ENCODE data around the gene LRRC27. TPM values are rescaled to one million over a fixed set of nuclear protein-coding genes. Genes with fewer than 3 reads are reported as not detected.

Gene LRRC27
- total RNA-seq, 1 experiment from 2014 or later: 5.6 TPM

DNA sequence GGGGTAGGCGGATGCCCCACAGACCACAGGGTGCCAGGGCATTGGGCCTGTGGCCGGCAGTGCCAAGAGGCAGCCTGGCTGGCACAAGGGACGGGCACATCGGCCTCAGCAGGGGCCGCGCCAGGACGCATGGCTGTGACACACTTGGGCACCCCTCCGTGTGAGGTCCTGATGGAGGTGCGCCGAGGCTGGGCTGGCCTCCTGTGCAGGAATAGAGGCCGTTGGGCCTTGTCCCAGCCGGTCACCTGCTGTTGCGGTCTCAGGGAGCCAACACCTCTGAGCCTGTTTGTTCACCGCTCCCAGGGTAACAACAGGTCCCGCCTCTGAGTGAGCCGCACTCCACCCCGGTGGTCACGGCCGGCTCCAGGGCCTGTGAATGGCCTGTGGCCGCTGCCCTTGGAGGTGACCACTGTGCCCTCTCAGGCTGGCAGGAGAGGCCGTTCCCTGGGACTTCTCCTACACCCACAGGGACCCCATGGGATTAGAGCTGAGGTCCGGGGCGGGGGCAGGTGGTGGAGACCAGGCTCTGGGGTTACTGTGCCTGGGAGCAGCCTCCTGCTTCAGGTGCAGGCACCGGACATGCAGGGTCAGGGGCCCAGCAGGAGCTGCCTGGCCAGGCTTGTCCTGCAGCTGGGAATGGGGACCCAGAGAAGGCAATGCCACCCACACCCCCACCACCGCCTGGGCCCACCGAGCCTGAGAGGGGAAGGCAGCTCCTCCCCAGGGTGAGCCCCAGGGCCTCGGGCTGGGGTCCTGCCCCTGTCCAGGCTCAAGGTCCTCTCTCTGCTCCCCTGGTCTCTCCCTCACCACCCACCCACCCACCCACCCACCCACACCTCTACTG is 77.1 kb downstream of the LRRC27 start:
- no peak overlapping the region for H3K27ac ChIP-seq (ENCODE audit: low read length)
- CTCF ChIA-PET: no interaction called here
- H3K9me2 ChIP-seq (replicated peaks; ENCODE audit: low read length): no peaks in the 10 kb centered on the region
- no peaks in the 10 kb centered on the region; the same call in 1 of the 2 replicates for H3K36me3 ChIP-seq (ENCODE audit: low read depth, low read length)
- H3K4me3 ChIP-seq (ENCODE audit: low read length): no peak overlapping the region
- H4K20me1 ChIP-seq (ENCODE audit: low read length): no peaks in the 10 kb centered on the region
- POLR2A ChIA-PET (ENCODE audit: unreplicated experiment): no interaction called here
- H3K4me2 ChIP-seq (ENCODE audit: low read length): no peak overlapping the region
- no peak overlapping the region for H2AFZ ChIP-seq (ENCODE audit: low read length)
- TF ChIP-seq, protein P1, sequence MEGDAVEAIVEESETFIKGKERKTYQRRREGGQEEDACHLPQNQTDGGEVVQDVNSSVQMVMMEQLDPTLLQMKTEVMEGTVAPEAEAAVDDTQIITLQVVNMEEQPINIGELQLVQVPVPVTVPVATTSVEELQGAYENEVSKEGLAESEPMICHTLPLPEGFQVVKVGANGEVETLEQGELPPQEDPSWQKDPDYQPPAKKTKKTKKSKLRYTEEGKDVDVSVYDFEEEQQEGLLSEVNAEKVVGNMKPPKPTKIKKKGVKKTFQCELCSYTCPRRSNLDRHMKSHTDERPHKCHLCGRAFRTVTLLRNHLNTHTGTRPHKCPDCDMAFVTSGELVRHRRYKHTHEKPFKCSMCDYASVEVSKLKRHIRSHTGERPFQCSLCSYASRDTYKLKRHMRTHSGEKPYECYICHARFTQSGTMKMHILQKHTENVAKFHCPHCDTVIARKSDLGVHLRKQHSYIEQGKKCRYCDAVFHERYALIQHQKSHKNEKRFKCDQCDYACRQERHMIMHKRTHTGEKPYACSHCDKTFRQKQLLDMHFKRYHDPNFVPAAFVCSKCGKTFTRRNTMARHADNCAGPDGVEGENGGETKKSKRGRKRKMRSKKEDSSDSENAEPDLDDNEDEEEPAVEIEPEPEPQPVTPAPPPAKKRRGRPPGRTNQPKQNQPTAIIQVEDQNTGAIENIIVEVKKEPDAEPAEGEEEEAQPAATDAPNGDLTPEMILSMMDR (conservative IDR thresholded peaks at IDR 0.05; ENCODE audit: low read depth, low read length): no peak
- TF ChIP-seq EZH2phosphoT487 (IDR thresholded peaks at IDR 0.05; ENCODE audit: borderline replicate concordance, low read length) (no peak), EZH2 (IDR thresholded peaks at IDR 0.05; ENCODE audit: low read length, unreplicated experiment) (no peak)
- DNase-seq: no peak
- no peaks in the 10 kb centered on the region for H3K9me3 ChIP-seq (ENCODE audit: low read length)
- H3K27me3 ChIP-seq (ENCODE audit: low read length): no peaks in the 10 kb centered on the region
- no peaks in the 10 kb centered on the region for H3F3A ChIP-seq (ENCODE audit: low read length, unreplicated experiment)
- intact Hi-C loops (cut with micrococcal nuclease): no loop called here
- H3K4me1 ChIP-seq (ENCODE audit: insufficient read depth, low read length): peaks cover 23% of the 10 kb centered on the region
- H3K9ac ChIP-seq (ENCODE audit: low read length): no peak overlapping the region
- no peak for ATAC-seq
- BruUV-seq (replicated peaks): no TSS peak
- H3K79me2 ChIP-seq (ENCODE audit: low read length): peaks cover 67% of the 10 kb centered on the region

DNA sequence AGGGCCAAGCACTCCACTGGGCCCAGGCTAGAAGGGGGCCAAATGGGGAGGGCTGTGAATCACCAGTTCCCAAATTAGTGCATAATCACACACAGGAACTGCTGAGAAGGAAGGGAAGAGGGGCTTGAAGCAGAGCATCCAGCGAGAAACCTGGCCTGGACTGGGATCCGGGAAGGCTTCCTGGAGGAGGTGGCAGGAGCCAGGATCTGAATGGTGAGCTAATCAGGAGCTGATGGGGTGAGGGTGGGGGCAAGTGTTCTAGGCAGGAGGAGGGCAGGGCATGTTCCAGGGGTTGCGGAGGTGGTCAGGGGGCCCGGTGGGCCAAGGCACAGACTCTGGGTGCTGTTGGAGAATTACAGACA is 77.7 kb downstream of the LRRC27 start:
- intact Hi-C loops (cut with micrococcal nuclease): no loop called here
- Histone ChIP-seq H3K79me2 (ENCODE audit: low read length) (peaks cover 70% of the 10 kb centered on the region), H3K9me3 (ENCODE audit: low read length) (no peaks in the 10 kb centered on the region), H3K27me3 (ENCODE audit: low read length) (no peaks in the 10 kb centered on the region), H3K9ac (ENCODE audit: low read length) (no peak overlapping the region), H2AFZ (ENCODE audit: low read length) (no peak overlapping the region), H3K4me1 (ENCODE audit: insufficient read depth, low read length) (peaks cover 23% of the 10 kb centered on the region), H3K4me3 (ENCODE audit: low read length) (no peak overlapping the region), H3K36me3 (ENCODE audit: low read depth, low read length) (no peaks in the 10 kb centered on the region; the same call in 1 of the 2 replicates), H4K20me1 (ENCODE audit: low read length) (no peaks in the 10 kb centered on the region), H3F3A (ENCODE audit: low read length, unreplicated experiment) (no peaks in the 10 kb centered on the region), H3K27ac (ENCODE audit: low read length) (no peak overlapping the region), H3K9me2 (replicated peaks; ENCODE audit: low read length) (no peaks in the 10 kb centered on the region), H3K4me2 (ENCODE audit: low read length) (no peak overlapping the region)
- BruUV-seq (replicated peaks): no TSS peak
- ATAC-seq (no peak), DNase-seq (no peak)
- ChIA-PET CTCF (no interaction called here), POLR2A (ENCODE audit: unreplicated experiment) (no interaction called here)
- TF ChIP-seq, protein P1 (conservative IDR thresholded peaks at IDR 0.05; ENCODE audit: low read depth, low read length): no peak
- TF ChIP-seq EZH2 (IDR thresholded peaks at IDR 0.05; ENCODE audit: low read length, unreplicated experiment): no peak
- TF ChIP-seq EZH2phosphoT487 (IDR thresholded peaks at IDR 0.05; ENCODE audit: borderline replicate concordance, low read length): no peak

DNA sequence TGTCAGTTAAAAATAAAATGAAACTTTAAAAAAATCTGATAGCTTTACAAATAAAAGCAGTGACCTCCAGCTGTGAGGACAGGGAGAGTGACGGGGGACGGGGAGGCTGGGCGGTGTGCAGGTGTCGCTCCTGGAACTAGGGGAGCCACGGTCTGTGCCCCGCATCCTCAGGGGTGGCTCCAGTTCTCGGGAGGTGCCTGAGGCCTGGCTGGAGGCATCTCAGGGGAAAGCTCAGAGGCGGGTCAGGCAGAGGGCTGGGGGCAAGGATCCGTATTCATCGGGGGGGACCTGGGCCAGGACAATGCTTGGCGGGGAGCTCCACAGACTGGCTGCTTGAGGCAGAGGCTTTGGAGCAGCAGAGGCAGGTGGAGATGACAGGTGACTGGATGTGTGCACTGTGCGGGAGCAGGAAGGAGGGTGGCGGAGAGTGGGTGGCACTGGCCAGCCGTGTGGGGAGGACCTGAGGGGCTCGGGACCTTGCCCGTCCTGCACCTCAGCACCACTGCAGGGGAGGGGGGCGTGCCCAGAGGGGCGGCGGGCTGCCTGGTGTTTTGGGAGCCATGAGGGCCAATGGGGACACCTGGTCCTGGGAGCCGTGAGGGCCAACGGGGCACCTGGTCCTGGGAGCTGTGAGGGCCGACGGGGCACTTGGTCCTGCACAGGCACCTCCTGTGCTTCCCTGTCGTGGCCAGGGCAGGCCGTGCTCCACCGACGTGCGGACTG is 78.2 kb downstream of the LRRC27 start:
- TF ChIP-seq EZH2phosphoT487 (IDR thresholded peaks at IDR 0.05; ENCODE audit: borderline replicate concordance, low read length) (no peak), EZH2 (IDR thresholded peaks at IDR 0.05; ENCODE audit: low read length, unreplicated experiment) (no peak)
- TF ChIP-seq, protein P1 (conservative IDR thresholded peaks at IDR 0.05; ENCODE audit: low read depth, low read length): no peak
- H3K9ac ChIP-seq (ENCODE audit: low read length): no peak overlapping the region
- no peaks in the 10 kb centered on the region for H3K27me3 ChIP-seq (ENCODE audit: low read length)
- H3K9me3 ChIP-seq (ENCODE audit: low read length): no peaks in the 10 kb centered on the region
- no peaks in the 10 kb centered on the region for H3F3A ChIP-seq (ENCODE audit: low read length, unreplicated experiment)
- no peak overlapping the region for H3K27ac ChIP-seq (ENCODE audit: low read length)
- no peaks in the 10 kb centered on the region for H4K20me1 ChIP-seq (ENCODE audit: low read length)
- H3K4me2 ChIP-seq (ENCODE audit: low read length): no peak overlapping the region
- no peaks in the 10 kb centered on the region for H3K9me2 ChIP-seq (replicated peaks; ENCODE audit: low read length)
- peaks cover 23% of the 10 kb centered on the region for H3K4me1 ChIP-seq (ENCODE audit: insufficient read depth, low read length)
- BruUV-seq (replicated peaks): no TSS peak
- intact Hi-C loops (cut with micrococcal nuclease): no loop called here
- ChIA-PET POLR2A (ENCODE audit: unreplicated experiment) (no interaction called here), CTCF (no interaction called here)
- H2AFZ ChIP-seq (ENCODE audit: low read length): no peak overlapping the region
- H3K4me3 ChIP-seq (ENCODE audit: low read length): no peak overlapping the region
- peaks cover 74% of the 10 kb centered on the region for H3K79me2 ChIP-seq (ENCODE audit: low read length)
- DNase-seq (no peak), ATAC-seq (no peak)
- H3K36me3 ChIP-seq (ENCODE audit: low read depth, low read length): no peaks in the 10 kb centered on the region; the same call in 1 of the 2 replicates
